Medulla oblongata (tissue), 1 donor: ENCODE results near the gene PABPN1.

Experiments
- DNase-seq: peaks from one replicate; pipeline ENCODE4 v3.0.0-alpha.2; 2015; ENCODE audit errors: extremely low spot score

The PABPN1 gene

DNA sequence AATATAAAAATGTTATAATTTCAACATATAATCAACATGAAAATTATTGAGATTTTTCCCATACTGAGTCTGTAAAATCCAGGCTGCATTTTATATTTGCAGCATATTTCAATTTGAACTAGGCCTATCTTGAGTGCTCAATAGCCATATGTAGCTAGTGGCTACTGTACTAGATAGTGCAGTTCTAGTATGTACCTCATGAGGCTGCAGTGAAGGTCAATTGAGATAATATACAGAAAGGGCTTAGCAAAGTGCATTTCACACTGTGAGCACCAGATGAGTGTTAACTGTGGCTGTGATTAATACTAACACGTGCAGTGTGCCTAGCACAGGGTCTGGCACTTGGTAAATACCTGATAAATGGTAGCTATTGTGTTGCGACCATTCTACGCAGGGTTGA lies 36.8 kb downstream of the PABPN1 start:
- no peak for DNase-seq

- no peak for DNase-seq
Measured at GRCh38 chr14:23358553-23359166, 37.4 kb downstream of the PABPN1 start.

DNA sequence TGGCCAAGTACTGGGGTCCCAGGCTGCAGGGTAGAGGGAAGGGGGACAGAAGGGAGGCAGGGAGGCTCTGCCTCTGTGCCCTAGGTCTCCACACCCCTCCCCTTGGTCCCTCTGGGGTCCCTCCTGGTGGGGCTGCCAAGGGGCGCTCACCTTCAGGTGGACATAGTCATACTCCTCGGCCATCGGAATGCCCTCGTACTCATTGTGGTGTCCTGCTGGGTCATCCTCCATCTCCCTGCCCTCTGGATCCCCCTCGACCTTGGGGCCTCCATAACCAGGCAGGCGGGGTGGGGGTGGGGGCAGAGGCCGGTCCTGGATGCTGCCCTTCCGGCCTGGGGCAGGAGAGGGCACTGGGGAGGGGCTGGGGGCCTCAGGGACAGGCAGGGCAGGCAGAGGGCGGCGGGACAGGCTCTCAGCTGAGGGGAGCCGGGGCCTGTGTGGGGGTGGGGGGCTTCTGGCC lies 37.9 kb downstream of the PABPN1 start:
- DNase-seq, result no peak

GRCh38 chr14:23359722-23360447 lies 38.6 kb downstream of the PABPN1 start:
- no peak for DNase-seq

- peak; percentile 91 for DNase-seq
Measured at GRCh38 chr14:23360496-23360895, 39.2 kb downstream of the PABPN1 start.

GRCh38 chr14:23361320-23361719 lies 40.1 kb downstream of the PABPN1 start:
- peak; percentile 78 for DNase-seq

DNA sequence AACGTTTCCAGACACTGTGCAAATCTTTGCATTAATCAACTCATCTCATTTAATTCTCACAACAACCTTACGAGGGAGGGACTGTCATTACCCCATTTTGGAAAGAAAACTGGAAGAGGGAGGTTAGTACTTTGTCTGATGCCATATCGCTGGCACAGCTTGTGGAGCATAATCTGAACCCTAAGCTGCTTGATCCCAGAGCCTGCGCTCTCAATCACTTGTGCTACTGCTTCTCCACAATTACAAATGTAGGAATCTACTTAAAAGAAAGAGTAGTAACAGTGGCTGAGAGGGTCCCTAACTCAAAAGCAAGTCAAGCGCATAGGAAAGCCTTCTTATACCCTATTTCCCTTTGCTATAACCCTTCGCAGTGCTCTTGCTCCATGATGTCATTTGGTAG lies 40.5 kb downstream of the PABPN1 start:
- no peak for DNase-seq

- DNase-seq, result peak; percentile 50
Measured at GRCh38 chr14:23362200-23362599, 40.9 kb downstream of the PABPN1 start.

- DNase-seq, result peak; percentile 88
Measured at GRCh38 chr14:23364164-23365035, 43.1 kb downstream of the PABPN1 start.

GRCh38 chr14:23365036-23365731 lies 43.9 kb downstream of the PABPN1 start, which contains the start of gene EFS:
TSS of gene EFS (minus strand) at chr14:23365172. CDS start at chr14:23365025, 147 bp downstream.
- DNase-seq, result peak; percentile 54

GRCh38 chr14:23365732-23366425 lies 44.6 kb downstream of the PABPN1 start:
- peak; percentile 88 for DNase-seq

GRCh38 chr14:23366426-23366921 lies 45.2 kb downstream of the PABPN1 start:
- DNase-seq, result peak; percentile 70

DNA sequence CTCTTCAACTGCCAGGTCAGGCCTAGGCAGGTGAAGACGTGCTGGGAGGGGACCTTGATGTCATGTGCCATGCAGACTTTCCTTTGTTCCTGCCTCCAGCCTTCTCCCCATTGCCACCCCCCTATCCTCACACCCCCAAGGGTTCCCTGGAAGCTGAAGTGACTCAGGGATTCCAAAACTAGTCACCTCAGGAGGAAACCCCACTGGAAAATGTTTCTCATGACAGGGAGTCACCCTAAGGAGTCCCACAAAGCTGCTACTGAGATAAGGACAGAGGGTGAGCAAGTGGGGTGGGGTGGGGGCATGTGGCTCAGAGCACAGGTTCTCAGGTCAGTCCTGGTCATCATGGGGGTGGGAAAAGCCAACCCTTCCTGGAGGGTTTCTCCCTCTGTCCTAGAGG lies 49.0 kb downstream of the PABPN1 start:
- no peak for DNase-seq

GRCh38 chr14:23371865-23372264 lies 50.6 kb downstream of the PABPN1 start:
- DNase-seq, result no peak

DNA sequence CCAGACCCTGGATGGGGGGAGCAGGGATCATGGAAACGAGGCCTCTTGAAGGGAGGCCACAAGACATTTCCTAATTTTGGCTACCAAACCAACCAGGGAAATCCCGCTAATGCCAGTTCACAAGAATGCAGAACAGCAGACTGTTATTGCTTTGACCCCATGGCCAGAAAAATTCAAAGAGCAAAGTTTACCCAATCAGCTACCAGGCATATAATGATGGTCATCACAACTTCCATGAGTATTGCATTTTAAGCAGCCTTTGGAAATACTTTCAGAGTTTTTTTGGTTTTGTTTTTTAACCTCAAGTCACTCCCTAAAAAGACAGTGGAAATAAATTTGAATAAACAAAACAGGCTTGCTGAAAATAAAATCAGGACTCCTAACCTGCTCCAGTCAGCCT lies 51.3 kb downstream of the PABPN1 start, which contains the start of gene IL25:
TSS of gene IL25 (plus strand) at position 301 of the 400 bp plus-strand sequence.
- no peak for DNase-seq

DNA sequence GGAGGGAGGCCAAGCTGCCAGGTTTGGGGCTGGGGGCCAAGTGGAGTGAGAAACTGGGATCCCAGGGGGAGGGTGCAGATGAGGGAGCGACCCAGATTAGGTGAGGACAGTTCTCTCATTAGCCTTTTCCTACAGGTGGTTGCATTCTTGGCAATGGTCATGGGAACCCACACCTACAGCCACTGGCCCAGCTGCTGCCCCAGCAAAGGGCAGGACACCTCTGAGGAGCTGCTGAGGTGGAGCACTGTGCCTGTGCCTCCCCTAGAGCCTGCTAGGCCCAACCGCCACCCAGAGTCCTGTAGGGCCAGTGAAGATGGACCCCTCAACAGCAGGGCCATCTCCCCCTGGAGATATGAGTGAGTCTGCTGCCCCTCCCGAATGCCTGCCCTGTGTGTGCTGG lies 51.8 kb downstream of the PABPN1 start:
- no peak for DNase-seq
